ENCODE data around the gene EIF2A. TPM values are rescaled to one million over a fixed set of nuclear protein-coding genes. Genes with fewer than 3 reads are reported as not detected.

Gene EIF2A
- total RNA-seq, 2 donors from 2014 or later: 71.9 to 141 TPM

- Histone ChIP-seq H3K4me3 (no peak overlapping the region), H3K27ac (no peak overlapping the region), H3K27me3 (replicated peaks; ENCODE audit: insufficient read depth) (no peaks in the 10 kb centered on the region), H3K4me1 (replicated peaks) (peaks cover 15% of the 10 kb centered on the region), H3K9me3 (no peaks in the 10 kb centered on the region), H3K36me3 (no peaks in the 10 kb centered on the region)
- TF ChIP-seq POLR2AphosphoS5 (IDR thresholded peaks at IDR 0.05) (no peak), POLR2A (IDR thresholded peaks at IDR 0.05) (no peak), CTCF (IDR thresholded peaks at IDR 0.05) (no peak)
- DNase-seq (ENCODE audit: low spot score): no peak
- intact Hi-C loops (cut with DNase I): no loop called here
- WGBS: 65% methylated on average over 3 of the region's 3 CpGs
These were observed 3.5 kb upstream of the EIF2A start for GRCh38 chr3:150543128-150543527.

GRCh38 chr3:150543531-150543930 lies 3.1 kb upstream of the EIF2A start:
- no peak for DNase-seq (ENCODE audit: low spot score)
- no peaks in the 10 kb centered on the region for H3K27me3 ChIP-seq (replicated peaks; ENCODE audit: insufficient read depth)
- H3K36me3 ChIP-seq: no peaks in the 10 kb centered on the region
- no peaks in the 10 kb centered on the region for H3K9me3 ChIP-seq
- WGBS: 72% methylated on average over 2 of the region's 2 CpGs
- TF ChIP-seq POLR2A (IDR thresholded peaks at IDR 0.05) (no peak), POLR2AphosphoS5 (IDR thresholded peaks at IDR 0.05) (no peak), CTCF (IDR thresholded peaks at IDR 0.05) (no peak)
- H3K4me1 ChIP-seq (replicated peaks): peaks cover 11% of the 10 kb centered on the region
- intact Hi-C loops (cut with DNase I): no loop called here
- no peak overlapping the region for H3K4me3 ChIP-seq
- no peak overlapping the region for H3K27ac ChIP-seq

GRCh38 chr3:150544041-150544440 lies 2.5 kb upstream of the EIF2A start:
- intact Hi-C loops (cut with DNase I): loop anchor here (2.0 kb wide), 1 partner anchor 133 kb away; no protein-coding TSS in a partner anchor
- H3K27ac ChIP-seq: peak overlapping the region in 1 of 2 donors; percentile 95
- H3K27me3 ChIP-seq (replicated peaks; ENCODE audit: insufficient read depth): no peaks in the 10 kb centered on the region
- H3K4me3 ChIP-seq: peak overlapping the region in 1 of 2 donors; percentile 84
- peaks cover 8% of the 10 kb centered on the region for H3K4me1 ChIP-seq (replicated peaks)
- H3K9me3 ChIP-seq: no peaks in the 10 kb centered on the region
- H3K36me3 ChIP-seq: no peaks in the 10 kb centered on the region
- no peak for DNase-seq (ENCODE audit: low spot score)
- TF ChIP-seq POLR2AphosphoS5 (IDR thresholded peaks at IDR 0.05) (no peak), CTCF (IDR thresholded peaks at IDR 0.05) (no peak), POLR2A (IDR thresholded peaks at IDR 0.05) (no peak)

GRCh38 chr3:150544726-150545125 lies 1.9 kb upstream of the EIF2A start:
- Histone ChIP-seq H3K9me3 (no peaks in the 10 kb centered on the region), H3K36me3 (no peaks in the 10 kb centered on the region), H3K27ac (peak overlapping the region; percentile 95 to 98), H3K27me3 (replicated peaks; ENCODE audit: insufficient read depth) (no peaks in the 10 kb centered on the region), H3K4me1 (replicated peaks) (peaks cover 4% of the 10 kb centered on the region), H3K4me3 (peak overlapping the region; percentile 84 to 91)
- intact Hi-C loops (cut with DNase I): loop anchor here (2.0 to 5.0 kb wide), 4 partner anchors 58 to 218 kb away; partner anchors contain the start of genes ERICH6, SELENOT and SIAH2
- 0% methylated on average over 1 of the region's 1 CpG for WGBS
- TF ChIP-seq POLR2AphosphoS5 (IDR thresholded peaks at IDR 0.05): peak; percentile 23
- TF ChIP-seq CTCF (IDR thresholded peaks at IDR 0.05): no peak
- no peak for TF ChIP-seq POLR2A (IDR thresholded peaks at IDR 0.05)
- DNase-seq (ENCODE audit: low spot score): no peak
